Measurements from ENCODE around the gene SLC13A3.

The SLC13A3 gene

DNA sequence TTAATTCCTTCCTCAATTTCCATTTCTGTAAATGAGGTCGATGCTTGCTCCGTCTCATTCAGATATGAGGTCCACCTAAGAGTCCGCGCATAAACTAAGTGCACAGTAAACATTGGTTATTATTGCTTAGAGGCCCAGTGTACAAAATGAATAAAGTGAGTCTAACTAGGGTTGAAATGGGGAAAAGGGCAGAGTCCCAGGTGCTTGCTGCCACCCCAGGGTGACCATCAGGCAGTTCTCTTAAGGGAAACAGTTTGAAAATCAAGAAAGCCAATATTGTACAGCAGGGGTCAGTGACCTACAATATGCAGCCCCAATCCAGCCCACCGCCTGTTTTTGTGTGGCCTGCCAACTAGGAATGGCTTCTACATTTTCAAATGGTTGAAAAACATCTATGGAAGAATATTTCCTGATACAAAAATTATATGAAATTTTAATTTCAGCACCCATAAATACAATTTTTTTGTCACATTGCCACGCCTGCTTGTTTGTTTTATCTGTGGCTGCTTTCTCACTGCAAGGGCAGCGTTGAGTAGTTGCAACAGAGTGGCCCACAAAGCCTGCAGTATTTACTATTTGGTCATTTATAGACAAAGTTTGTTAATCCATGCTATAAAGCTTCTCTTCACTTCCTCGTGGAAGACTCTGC, 43.3 kb downstream of the SLC13A3 start:
- TF ChIP-seq, protein P1, sequence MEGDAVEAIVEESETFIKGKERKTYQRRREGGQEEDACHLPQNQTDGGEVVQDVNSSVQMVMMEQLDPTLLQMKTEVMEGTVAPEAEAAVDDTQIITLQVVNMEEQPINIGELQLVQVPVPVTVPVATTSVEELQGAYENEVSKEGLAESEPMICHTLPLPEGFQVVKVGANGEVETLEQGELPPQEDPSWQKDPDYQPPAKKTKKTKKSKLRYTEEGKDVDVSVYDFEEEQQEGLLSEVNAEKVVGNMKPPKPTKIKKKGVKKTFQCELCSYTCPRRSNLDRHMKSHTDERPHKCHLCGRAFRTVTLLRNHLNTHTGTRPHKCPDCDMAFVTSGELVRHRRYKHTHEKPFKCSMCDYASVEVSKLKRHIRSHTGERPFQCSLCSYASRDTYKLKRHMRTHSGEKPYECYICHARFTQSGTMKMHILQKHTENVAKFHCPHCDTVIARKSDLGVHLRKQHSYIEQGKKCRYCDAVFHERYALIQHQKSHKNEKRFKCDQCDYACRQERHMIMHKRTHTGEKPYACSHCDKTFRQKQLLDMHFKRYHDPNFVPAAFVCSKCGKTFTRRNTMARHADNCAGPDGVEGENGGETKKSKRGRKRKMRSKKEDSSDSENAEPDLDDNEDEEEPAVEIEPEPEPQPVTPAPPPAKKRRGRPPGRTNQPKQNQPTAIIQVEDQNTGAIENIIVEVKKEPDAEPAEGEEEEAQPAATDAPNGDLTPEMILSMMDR (IDR thresholded peaks at IDR 0.05; ENCODE audit: low read depth, low read length) = no peak
- TF ChIP-seq MYC (IDR thresholded peaks at IDR 0.05; ENCODE audit: low read depth, low read length) (no peak), POLR2A (IDR thresholded peaks at IDR 0.05; ENCODE audit: extremely low read depth, insufficient read length) (no peak)
- TF ChIP-seq, protein P2, sequence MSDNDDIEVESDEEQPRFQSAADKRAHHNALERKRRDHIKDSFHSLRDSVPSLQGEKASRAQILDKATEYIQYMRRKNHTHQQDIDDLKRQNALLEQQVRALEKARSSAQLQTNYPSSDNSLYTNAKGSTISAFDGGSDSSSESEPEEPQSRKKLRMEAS (IDR thresholded peaks at IDR 0.05; ENCODE audit: low read depth, low read length) = no peak
- no peak overlapping the region for H3K4me3 ChIP-seq (ENCODE audit: low read depth, low read length)
- no peak for DNase-seq (ENCODE audit: low read depth)

DNA sequence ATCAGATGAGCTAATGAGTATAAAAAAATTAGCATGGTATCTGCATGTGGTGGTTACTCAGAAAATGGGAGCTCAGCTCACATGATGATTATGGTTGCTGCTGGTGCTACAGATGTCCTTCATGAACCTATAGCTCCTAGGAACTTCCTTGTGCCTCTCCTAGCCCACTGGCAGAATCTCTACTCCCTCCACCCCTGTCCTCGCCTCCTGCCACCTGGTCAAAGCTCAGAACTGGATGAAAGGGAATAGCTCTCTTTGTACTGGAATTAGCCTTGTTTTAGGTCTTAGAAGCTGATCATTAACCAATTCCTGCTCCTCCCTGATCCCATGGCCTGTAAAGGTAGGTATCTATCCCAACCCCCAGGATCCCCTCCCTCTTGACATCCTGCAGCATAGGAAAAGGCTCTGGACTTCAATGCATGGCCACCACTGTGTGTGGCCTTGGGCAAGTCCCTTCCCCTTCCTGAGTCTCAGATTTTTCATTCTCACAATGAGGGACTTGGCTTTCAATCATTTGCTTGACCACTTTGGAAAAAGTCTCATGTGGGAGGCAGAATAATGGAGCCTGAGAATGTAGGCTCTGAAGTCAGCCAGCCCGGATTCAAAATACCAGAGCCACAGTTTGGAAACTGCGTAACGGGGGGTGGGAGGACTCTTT, 43.9 kb downstream of the SLC13A3 start:
- no peak for DNase-seq (ENCODE audit: low read depth)
- TF ChIP-seq, protein P1 (IDR thresholded peaks at IDR 0.05; ENCODE audit: low read depth, low read length) = no peak
- TF ChIP-seq MYC (IDR thresholded peaks at IDR 0.05; ENCODE audit: low read depth, low read length) (no peak), POLR2A (IDR thresholded peaks at IDR 0.05; ENCODE audit: extremely low read depth, insufficient read length) (no peak)
- TF ChIP-seq, protein P2 (IDR thresholded peaks at IDR 0.05; ENCODE audit: low read depth, low read length) = no peak
- H3K4me3 ChIP-seq (ENCODE audit: low read depth, low read length) = no peak overlapping the region

GRCh38 chr20:46606817-46607190, 44.5 kb downstream of the SLC13A3 start:
- no peak for TF ChIP-seq POLR2A (IDR thresholded peaks at IDR 0.05; ENCODE audit: extremely low read depth, insufficient read length)
- no peak for TF ChIP-seq MYC (IDR thresholded peaks at IDR 0.05; ENCODE audit: low read depth, low read length)
- TF ChIP-seq, protein P2 (IDR thresholded peaks at IDR 0.05; ENCODE audit: low read depth, low read length) = no peak
- TF ChIP-seq, protein P1 (IDR thresholded peaks at IDR 0.05; ENCODE audit: low read depth, low read length) = no peak
- no peak for DNase-seq (ENCODE audit: low read depth)
- no peak overlapping the region for H3K4me3 ChIP-seq (ENCODE audit: low read depth, low read length)

DNA sequence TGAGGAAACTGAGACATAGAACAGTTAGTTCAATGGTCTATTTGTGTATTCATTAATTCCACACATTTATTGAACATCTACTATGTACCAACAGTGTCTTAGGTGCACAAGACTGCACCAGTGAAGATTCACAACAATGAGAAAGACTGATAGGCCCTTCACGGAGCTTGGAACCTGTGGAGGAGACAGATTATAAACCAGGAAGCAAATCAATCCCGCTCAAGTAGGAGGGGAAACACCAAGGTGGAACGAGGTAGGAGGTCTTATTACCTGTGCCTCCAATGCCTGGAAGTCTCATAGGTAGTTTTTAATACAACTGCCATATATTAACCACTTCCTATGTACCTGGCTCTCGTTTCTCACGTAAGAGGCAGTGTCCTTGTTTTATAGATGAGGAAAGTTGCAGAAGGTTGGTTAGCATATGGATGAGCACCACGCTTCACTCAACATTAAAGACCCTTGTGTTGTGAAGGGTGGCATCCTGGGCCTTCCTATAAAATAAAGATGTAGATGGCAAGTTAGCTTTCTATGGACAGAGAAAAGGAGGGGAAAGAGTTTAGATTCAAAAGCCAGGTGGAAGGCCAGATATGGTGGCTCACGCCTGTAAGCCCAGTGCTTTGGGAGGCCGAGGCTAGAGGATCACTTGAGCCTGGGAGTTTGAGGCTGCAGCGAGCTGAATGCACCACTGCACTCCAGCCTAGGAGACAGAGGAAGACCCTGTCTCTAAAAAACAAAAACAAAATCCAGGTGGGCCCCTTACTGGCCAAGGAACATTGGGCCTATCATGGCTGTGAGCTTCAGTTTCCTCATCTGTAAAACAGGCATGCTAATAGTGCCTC, 45.1 kb downstream of the SLC13A3 start:
- TF ChIP-seq POLR2A (IDR thresholded peaks at IDR 0.05; ENCODE audit: extremely low read depth, insufficient read length) (no peak), MYC (IDR thresholded peaks at IDR 0.05; ENCODE audit: low read depth, low read length) (no peak)
- TF ChIP-seq, protein P1 (IDR thresholded peaks at IDR 0.05; ENCODE audit: low read depth, low read length) = no peak
- TF ChIP-seq, protein P2 (IDR thresholded peaks at IDR 0.05; ENCODE audit: low read depth, low read length) = no peak
- H3K4me3 ChIP-seq (ENCODE audit: low read depth, low read length) = no peak overlapping the region
- DNase-seq (ENCODE audit: low read depth) = no peak

GRCh38 chr20:46605181-46605580, 46.1 kb downstream of the SLC13A3 start:
- DNase-seq (ENCODE audit: low read depth) = no peak
- no peak for TF ChIP-seq MYC (IDR thresholded peaks at IDR 0.05; ENCODE audit: low read depth, low read length)
- TF ChIP-seq, protein P2 (IDR thresholded peaks at IDR 0.05; ENCODE audit: low read depth, low read length) = no peak
- no peak overlapping the region for H3K4me3 ChIP-seq (ENCODE audit: low read depth, low read length)

All from NB4 (cell line).